ENCODE results near the gene ITLN1.

ITLN1 gene

DNA sequence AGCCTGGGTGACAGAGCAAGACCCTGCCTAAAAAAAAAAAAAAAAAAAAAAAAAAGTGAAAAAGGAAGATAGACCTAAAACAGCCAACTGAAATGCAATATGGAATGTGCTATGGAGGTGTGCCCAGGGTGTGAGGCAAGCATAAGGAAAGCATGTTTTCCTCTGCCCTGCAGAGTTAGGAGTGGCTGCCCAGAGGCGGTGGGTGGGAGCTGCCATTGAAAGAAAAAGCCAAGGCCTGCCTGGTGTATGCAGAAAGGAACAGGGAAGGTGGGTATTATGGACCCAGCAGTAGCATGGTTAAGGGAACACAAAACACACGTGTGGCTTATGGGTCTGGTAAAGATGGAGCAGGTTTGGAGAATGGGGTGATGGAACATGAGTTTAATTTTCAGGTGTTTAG is 31.2 kb downstream of the ITLN1 start:
- DNase-seq = no peak

- no peak for DNase-seq
These were observed 32.0 kb downstream of the ITLN1 start for GRCh38 chr1:160853014-160853413.

- DNase-seq = no peak
These were observed 34.0 kb downstream of the ITLN1 start for GRCh38 chr1:160850993-160851392.

DNA sequence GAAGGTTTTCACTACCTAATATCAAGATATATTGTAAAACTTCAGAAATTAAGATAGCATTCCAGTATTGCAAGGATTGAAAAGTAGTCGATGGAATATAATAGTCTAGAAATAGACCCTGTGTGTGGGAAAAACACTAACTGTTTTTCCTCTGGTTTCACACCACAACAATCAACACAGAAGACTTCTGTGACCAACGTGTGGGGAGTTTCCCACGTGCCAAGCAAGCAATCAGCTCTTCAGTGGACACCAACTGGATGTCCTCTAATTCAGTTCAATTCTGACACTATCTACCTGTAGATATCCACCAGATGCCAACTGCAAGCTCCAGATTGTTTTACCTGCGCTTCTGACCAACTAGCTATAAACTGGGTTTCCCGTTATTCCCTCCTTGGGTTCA is 34.4 kb downstream of the ITLN1 start:
- DNase-seq = no peak

- no peak for DNase-seq
These were observed 38.7 kb downstream of the ITLN1 start for GRCh38 chr1:160846281-160846680.

DNA sequence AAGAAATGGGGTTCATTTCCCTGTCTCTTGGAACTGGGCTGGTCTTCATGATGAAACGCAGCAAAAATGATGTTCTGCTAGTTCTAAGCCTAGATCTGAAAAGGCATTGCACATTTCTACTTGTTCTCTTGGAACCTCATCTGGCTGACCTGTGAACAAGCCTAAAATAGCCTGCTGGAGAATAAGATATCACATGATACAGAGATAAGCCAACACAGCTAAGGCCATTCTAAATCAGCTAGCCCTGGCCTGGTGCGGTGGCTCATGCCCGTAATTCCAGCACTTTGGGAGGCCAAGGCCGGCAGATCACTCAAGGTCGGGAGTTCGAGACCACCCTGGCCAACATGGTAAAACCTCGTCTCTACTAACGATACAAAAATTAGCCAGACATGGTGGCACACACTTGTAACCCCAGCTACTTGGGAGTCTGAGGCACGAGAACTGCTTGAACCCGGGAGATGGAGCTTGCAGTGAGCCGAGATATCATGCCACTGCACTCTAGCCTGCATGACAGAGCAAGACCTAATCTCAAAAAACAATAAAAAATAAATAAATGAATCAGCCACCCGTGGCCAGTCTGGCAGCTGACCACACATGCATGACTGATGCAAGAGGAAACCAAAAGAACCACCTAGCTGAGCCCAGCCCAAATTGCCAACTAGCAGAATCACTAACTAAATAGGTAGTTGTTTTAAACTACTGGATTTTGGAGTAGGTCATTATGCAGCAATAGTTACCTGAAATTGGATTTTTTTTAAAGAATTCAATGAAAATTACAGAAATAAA is 40.3 kb downstream of the ITLN1 start:
- no peak for DNase-seq

DNA sequence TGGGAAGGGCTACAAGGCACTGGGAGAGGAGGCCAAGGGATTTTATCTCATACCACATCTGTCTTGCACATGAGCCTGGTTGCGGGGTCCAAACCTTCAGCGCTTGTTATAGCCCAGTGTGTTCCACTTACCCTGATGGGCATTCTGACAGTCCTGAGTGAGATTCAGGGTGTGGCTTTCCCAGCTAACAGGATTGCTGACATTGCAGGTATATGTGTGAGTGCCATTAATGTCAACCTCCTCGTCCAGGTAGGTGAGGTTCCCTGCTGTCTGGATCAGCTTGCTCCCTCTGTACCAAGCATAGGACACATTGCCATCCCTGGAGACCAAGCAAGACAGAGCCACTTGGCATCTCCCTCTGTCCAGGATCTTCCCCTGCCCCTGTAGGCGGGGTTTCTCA is 43.9 kb downstream of the ITLN1 start:
- no peak for DNase-seq

GRCh38 chr1:160839746-160840145 is 45.2 kb downstream of the ITLN1 start:
- no peak for DNase-seq

DNA sequence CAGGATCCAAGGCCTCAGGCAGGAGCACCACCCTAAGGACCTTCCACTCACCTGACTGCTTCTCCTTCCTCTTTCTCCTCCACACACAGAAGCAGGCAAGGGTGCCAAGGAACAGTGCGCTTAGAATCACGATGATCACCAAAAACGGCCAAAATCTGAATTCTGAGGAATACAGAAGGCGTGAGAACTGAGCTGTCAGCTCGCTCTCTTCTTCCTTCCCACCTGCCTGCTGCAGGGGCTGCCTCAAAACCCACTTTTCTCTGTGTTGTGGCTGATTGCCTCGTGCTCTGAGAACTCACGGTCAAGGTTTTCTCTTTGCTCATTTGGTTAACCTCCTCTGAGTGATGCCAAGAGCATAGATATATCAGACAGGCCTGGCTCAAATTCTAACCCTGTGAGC is 46.1 kb downstream of the ITLN1 start:
- DNase-seq = no peak

DNA sequence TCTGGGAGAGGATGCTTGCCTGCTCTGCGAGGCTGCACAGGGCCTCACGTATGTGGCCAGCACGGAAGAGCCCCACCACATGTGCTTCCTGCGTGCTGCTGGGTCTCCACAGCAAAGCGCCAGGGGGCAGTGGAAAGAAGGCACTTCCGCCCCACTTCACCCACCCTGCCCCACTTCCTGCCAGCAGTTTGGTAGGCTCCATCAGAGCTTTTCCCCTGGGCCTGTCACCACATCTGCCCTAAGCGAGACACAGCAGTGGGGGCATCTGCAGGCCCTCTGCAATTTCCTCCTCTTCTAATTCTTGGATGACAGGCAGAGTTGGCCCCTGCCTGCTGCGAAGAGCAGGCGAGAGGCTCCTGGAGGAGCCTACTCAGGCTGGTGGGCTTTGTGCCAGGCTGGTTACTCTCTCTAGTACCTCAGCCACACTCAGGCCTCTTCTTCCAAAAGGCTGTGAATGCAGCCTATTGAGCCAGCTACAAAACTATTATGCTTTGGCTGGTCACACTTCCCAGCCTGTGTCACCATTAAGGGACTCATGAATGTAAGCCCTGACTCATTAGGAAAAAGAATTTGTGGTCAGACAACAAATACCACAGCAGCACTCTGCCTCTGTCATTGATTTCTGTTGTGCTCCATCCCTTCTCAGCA is 47.3 kb downstream of the ITLN1 start:
- peak; percentile 17 for DNase-seq

- no peak for DNase-seq
These were observed 47.9 kb downstream of the ITLN1 start for GRCh38 chr1:160836981-160837557.

DNA sequence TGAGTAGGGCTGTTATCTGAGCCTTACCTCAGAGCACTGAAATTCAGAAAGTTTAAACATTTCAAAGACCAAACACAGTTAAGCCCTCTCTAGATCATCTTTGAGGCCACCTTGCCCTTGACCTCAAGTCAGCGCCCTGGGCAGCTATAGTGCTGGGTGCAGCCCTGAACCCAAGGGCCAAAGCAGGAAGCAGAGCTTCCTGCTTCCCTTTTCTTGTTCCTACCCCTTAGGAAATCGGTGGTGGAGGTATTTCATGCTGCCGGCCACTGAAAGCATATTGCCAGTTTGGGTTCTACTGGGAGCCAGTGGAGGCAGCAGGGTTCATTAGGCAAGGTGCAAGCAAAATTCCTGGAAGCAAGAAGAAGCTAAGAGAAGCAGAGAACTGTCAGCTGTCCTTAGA is 48.4 kb downstream of the ITLN1 start:
- no peak for DNase-seq

GRCh38 chr1:160835751-160836150 is 49.2 kb downstream of the ITLN1 start:
- no peak for DNase-seq

DNA sequence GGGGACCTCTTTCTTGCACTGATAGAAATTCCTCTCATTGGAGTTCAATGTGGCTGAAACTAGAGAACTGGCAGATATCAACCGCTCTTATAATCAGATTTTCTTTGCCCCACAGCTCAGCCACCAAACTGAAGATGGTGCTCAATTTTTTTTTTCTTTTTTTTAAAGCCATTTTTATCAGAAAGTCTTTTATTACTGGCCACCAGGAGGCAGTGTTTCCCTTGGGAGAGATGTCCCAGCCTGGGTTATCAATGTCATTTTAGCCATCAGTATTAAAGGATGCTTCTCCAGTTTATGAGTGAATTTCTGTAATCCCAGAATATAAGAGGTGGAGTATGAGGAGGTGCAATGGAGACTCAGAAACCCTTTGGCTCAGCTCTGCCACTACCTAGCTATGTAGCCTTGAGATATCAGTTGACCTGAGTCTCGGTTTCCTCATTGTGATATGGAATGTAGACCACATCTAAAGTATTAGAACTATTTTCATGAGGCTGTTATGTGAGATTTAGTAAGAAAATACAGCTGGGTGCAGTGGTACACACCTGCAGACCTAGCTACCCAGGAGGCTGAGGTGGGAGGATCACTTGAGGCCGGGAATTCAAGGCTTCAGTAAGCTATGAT is 49.9 kb downstream of the ITLN1 start:
- DNase-seq = peak; percentile 24

GRCh38 chr1:160830321-160831153 is 54.4 kb downstream of the ITLN1 start:
- peak; percentile 42 for DNase-seq

- no peak for DNase-seq
These were observed 55.2 kb downstream of the ITLN1 start for GRCh38 chr1:160829766-160830165.

DNA sequence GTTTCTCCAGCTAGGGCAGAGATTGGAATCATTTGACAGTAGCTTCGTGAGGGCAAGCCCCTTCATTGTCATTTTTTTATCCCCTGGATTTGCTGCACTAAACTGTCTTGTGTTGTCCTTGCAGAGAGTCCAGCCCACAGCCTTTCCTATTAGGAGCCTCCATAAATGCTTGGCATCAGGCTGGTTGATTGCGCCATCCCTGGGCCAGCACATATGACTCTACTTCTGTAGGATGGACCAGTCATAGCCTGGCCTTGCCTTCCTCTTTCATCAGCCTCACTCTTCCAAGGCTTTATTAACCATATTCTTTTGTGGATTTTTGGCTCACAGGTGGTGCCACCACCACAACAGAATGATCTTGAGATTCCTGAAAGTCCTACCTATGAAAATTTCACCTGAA is 57.6 kb downstream of the ITLN1 start:
- DNase-seq = no peak

- no peak for DNase-seq
These were observed 58.4 kb downstream of the ITLN1 start for GRCh38 chr1:160826546-160826945.

All from NCI-H69 (cell line).